Keratinocyte (primary cell): Measurements from ENCODE around the gene TRMT61B. TPM values are rescaled to one million over a fixed set of nuclear protein-coding genes. Genes with fewer than 3 reads are reported as not detected.

Source experiments
- DNase-seq: peaks from one replicate; pipeline ENCODE4 v3.0.0-alpha.2; 2011; ENCODE audit warnings: low read depth, missing footprints, low spot score
- FAIRE-seq: peaks from 2 replicates; lab custom pipeline; 2011; peaks lifted over from hg19 to GRCh38; lab: Jason Lieb, UNC
- H2AFZ ChIP-seq: 2 replicates; pipeline ENCODE4 v1.6.0; 2012; ENCODE audit warnings: low read length, control low read depth, inconsistent platforms; ENCODE audit not compliant: control insufficient read depth
- H3K27ac ChIP-seq: 2 replicates; pipeline ENCODE4 v1.5.1; 2011; ENCODE audit warnings: low read length; ENCODE audit not compliant: control insufficient read depth, insufficient read depth
- H3K27me3 ChIP-seq: 3 replicates; pipeline ENCODE4 v1.6.0; 2011; ENCODE audit warnings: low read length; ENCODE audit not compliant: control insufficient read depth, insufficient read depth; ENCODE audit errors: extremely low read depth
- H3K36me3 ChIP-seq, 2 experiments: 2 replicates in 1 of 2; 3 replicates in 1 of 2; pipeline ENCODE4 v1.5.1; 2011; ENCODE audit warnings: low read length in 2 of 2, mild to moderate bottlenecking in 1 of 2; ENCODE audit not compliant: control insufficient read depth in 2 of 2, insufficient read depth in 2 of 2; ENCODE audit errors: extremely low read depth in 1 of 2
- H3K4me1 ChIP-seq: 3 replicates; pipeline ENCODE4 v1.5.1; 2011; ENCODE audit warnings: low read length; ENCODE audit not compliant: control insufficient read depth, insufficient read depth; ENCODE audit errors: extremely low read depth
- H3K4me2 ChIP-seq: 3 replicates; pipeline ENCODE4 v1.6.0; 2011; ENCODE audit warnings: low read depth, low read length; ENCODE audit not compliant: control insufficient read depth, insufficient read depth; ENCODE audit errors: extremely low read depth
- H3K4me3 ChIP-seq, 3 experiments: fragments of 200-600 bp in 1 of 3; sonication (generic) in 1 of 3; 2 replicates in 2 of 3; 3 replicates in 1 of 3; pipeline ENCODE4 v1.5.1; 2011 to 2016; ENCODE audit warnings: low read length in 3 of 3, mild to moderate bottlenecking in 3 of 3, control low read depth in 2 of 3, inconsistent platforms in 1 of 3, low read depth in 1 of 3, mixed read lengths in 1 of 3, mixed run types in 1 of 3, moderate library complexity in 1 of 3; ENCODE audit not compliant: control insufficient read depth in 2 of 3, insufficient read depth in 2 of 3; ENCODE audit errors: extremely low read depth in 1 of 3
- H3K79me2 ChIP-seq: 2 replicates; pipeline ENCODE4 v1.6.0; 2012; ENCODE audit warnings: low read length; ENCODE audit not compliant: control insufficient read depth, insufficient read depth
- H3K9ac ChIP-seq: 3 replicates; pipeline ENCODE4 v1.6.0; 2011; ENCODE audit warnings: low read length; ENCODE audit not compliant: control insufficient read depth, insufficient read depth; ENCODE audit errors: extremely low read depth
- H3K9me1 ChIP-seq: 3 replicates; pipeline ENCODE4 v1.6.0; 2011; ENCODE audit warnings: low read length; ENCODE audit not compliant: control insufficient read depth, insufficient read depth; ENCODE audit errors: extremely low read depth
- H3K9me3 ChIP-seq: 2 replicates; pipeline ENCODE4 v1.5.1; 2012; ENCODE audit warnings: low read depth, low read length; ENCODE audit not compliant: control insufficient read depth
- H4K20me1 ChIP-seq: 3 replicates; pipeline ENCODE4 v1.6.0; 2011; ENCODE audit warnings: low read length; ENCODE audit not compliant: control insufficient read depth, insufficient read depth; ENCODE audit errors: extremely low read depth
- EZH2 ChIP-seq: IDR thresholded peaks from one replicate; pipeline ENCODE4 v1.6.1; 2012; ENCODE audit warnings: inconsistent platforms, mild to moderate bottlenecking, low read length, moderate library complexity
- dilution Hi-C: fragments of 300-500 bp; cut with MboI; formaldehyde crosslinking; loops from one replicate; pipeline ENCODE4 v1.7.0; 2020; ENCODE audit warnings: low sequenced_read_pairs; ENCODE audit not compliant: extremely low pct_ligation_motif_present
- polyA plus RNA-seq, 5 experiments: library from polyadenylated mRNA; depleted of rRNA in 3 of 5; stranded (reverse) in 3 of 5; stranded (forward) in 1 of 5; unstranded in 1 of 5; fragments of >200 nt; gene quantifications; 1 replicate in 1 of 5; 2 replicates in 3 of 5; 3 replicates in 1 of 5; pipeline versions ENCODE4 v1.2.1 to v1.2.3, GENCODE V29; 2011 to 2012; ENCODE audit warnings: missing spikeins in 2 of 5, low read depth in 1 of 5, low replicate concordance in 1 of 5
- TF ChIP-seq, protein P1 (sequence below), 3 experiments: IDR thresholded peaks in 1 of 3; conservative IDR thresholded peaks in 1 of 3; optimal IDR thresholded peaks in 1 of 3; 2 replicates in 2 of 3; 3 replicates in 1 of 3; pipeline versions ENCODE3 to v1.5.1; 2011; ENCODE audit warnings: low read length in 3 of 3, mild to moderate bottlenecking in 3 of 3, moderate library complexity in 2 of 3, control low read depth in 1 of 3, inconsistent platforms in 1 of 3; ENCODE audit not compliant: insufficient read depth in 2 of 3; ENCODE audit errors: extremely low read depth in 1 of 3

TRMT61B gene
- polyA plus RNA-seq, 1 donor (not counting 4 experiments of a cell fraction or from before 2014, with no cell fraction given): 16.2 TPM

DNA sequence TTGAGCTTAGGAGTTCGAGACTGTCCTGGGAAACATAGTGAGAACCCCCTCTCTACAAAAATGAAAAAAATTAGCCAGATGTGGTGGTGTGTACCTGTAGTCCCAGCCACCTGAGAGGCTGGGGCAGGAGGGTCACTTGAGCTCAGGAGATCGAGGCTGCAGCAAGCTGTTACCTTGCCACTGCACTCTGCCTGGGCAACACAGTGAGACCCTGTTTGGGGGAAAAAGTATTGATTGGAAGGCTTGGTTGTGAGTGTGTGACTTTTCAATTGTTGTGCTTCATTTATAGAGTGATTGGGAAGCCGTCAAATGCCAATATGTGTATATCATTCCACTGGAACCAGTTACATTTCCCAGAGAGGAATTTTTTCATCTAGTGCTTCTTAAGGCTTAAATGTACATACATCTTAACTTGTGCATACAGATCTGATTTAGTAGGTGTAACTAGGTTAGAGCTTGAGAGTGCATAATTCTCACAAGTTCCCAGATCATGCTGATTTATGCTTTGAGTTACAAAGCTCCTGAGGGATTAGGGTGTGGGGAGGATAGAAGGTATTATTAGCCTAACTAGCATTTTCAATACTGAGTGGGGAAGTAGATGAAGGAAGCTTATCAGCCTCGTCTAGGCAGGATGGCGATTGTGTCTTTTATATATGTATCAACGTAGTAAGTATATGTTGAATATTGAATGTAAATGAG, 39.7 kb upstream of the TRMT61B start:
- H3K27me3 ChIP-seq: no peaks in the 10 kb centered on the region
- FAIRE-seq (no peak), DNase-seq (no peak)
- no peak overlapping the region for H2AFZ ChIP-seq
- H3K4me1 ChIP-seq: no peaks in the 10 kb centered on the region
- no peak overlapping the region for H3K9ac ChIP-seq
- no peaks in the 10 kb centered on the region for H3K9me3 ChIP-seq
- peaks cover 86% of the 10 kb centered on the region for H3K79me2 ChIP-seq
- no peaks in the 10 kb centered on the region for H3K9me1 ChIP-seq
- no peak for TF ChIP-seq EZH2
- TF ChIP-seq, protein P1, sequence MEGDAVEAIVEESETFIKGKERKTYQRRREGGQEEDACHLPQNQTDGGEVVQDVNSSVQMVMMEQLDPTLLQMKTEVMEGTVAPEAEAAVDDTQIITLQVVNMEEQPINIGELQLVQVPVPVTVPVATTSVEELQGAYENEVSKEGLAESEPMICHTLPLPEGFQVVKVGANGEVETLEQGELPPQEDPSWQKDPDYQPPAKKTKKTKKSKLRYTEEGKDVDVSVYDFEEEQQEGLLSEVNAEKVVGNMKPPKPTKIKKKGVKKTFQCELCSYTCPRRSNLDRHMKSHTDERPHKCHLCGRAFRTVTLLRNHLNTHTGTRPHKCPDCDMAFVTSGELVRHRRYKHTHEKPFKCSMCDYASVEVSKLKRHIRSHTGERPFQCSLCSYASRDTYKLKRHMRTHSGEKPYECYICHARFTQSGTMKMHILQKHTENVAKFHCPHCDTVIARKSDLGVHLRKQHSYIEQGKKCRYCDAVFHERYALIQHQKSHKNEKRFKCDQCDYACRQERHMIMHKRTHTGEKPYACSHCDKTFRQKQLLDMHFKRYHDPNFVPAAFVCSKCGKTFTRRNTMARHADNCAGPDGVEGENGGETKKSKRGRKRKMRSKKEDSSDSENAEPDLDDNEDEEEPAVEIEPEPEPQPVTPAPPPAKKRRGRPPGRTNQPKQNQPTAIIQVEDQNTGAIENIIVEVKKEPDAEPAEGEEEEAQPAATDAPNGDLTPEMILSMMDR (optimal IDR thresholded peaks at IDR 0.05 in 1 of 3, IDR thresholded peaks at IDR 0.05 in 1 of 3, conservative IDR thresholded peaks at IDR 0.05 in 1 of 3; ENCODE audit: extremely low read depth in 1 of 3, insufficient read depth in 2 of 3, low read length in 3 of 3): no peak
- H4K20me1 ChIP-seq: peaks cover 21% of the 10 kb centered on the region
- peaks cover 18 to 45% of the 10 kb centered on the region in 2 experiments for H3K36me3 ChIP-seq
- H3K27ac ChIP-seq: no peak overlapping the region
- no peak overlapping the region for H3K4me2 ChIP-seq
- dilution Hi-C loops: no loop called here
- no peak overlapping the region for H3K4me3 ChIP-seq

DNA sequence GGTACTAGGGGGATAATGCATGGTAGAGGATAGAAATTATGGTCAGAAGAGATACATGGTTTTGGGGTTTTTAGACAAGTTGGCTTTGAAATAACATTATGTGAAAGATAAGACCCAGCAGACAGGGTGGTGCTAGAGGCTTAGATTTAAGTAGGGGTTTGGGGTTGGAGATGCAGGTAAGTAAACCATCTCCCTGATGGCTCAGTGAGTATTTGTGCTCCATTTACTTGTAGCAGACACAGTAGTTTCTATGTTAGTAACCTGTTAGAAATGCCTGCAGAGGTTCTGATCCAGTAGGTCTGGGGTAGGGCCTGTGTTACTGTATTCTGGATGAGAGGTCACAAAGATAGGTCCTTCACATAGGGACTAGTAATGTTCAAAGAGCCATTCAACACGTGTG, 38.1 kb upstream of the TRMT61B start:
- Histone ChIP-seq H4K20me1 (peaks cover 25% of the 10 kb centered on the region), H3K4me2 (no peak overlapping the region), H2AFZ (no peak overlapping the region), H3K9me3 (no peaks in the 10 kb centered on the region), H3K36me3 (peaks cover 16 to 52% of the 10 kb centered on the region in 2 experiments), H3K4me3 (no peak overlapping the region), H3K4me1 (no peaks in the 10 kb centered on the region), H3K79me2 (peaks cover 90% of the 10 kb centered on the region), H3K9ac (no peak overlapping the region), H3K27me3 (no peaks in the 10 kb centered on the region), H3K9me1 (no peaks in the 10 kb centered on the region), H3K27ac (no peak overlapping the region)
- no peak for TF ChIP-seq EZH2
- TF ChIP-seq, protein P1 (optimal IDR thresholded peaks at IDR 0.05 in 1 of 3, IDR thresholded peaks at IDR 0.05 in 1 of 3, conservative IDR thresholded peaks at IDR 0.05 in 1 of 3; ENCODE audit: extremely low read depth in 1 of 3, insufficient read depth in 2 of 3, low read length in 3 of 3): no peak
- DNase-seq (no peak), FAIRE-seq (no peak)
- dilution Hi-C loops: no loop called here
